ENCODE data around the gene CLIP3. TPM values are rescaled to one million over a fixed set of nuclear protein-coding genes. Genes with fewer than 3 reads are reported as not detected.
"Not testable (repeated sequence)": the region's sequence is repeated elsewhere in the genome, so short reads cannot be mapped to it uniquely, and the experiment has no call there.

CLIP3 gene
- total RNA-seq, 1 donor from 2014 or later: 19.7 TPM

- no peak for DNase-seq (ENCODE audit: low spot score)
Measured at GRCh38 chr19:35983177-35983576, 49.5 kb downstream of the CLIP3 start.

- not testable (repeated sequence) for DNase-seq (ENCODE audit: low spot score)
Measured at GRCh38 chr19:35980997-35981396, 51.7 kb downstream of the CLIP3 start.

GRCh38 chr19:35978832-35979365 lies 53.8 kb downstream of the CLIP3 start:
- DNase-seq (ENCODE audit: low spot score): no peak

GRCh38 chr19:35978271-35978670 lies 54.4 kb downstream of the CLIP3 start:
- DNase-seq (ENCODE audit: low spot score): no peak

GRCh38 chr19:35977446-35978222 lies 55.0 kb downstream of the CLIP3 start:
- no peak for DNase-seq (ENCODE audit: low spot score)

- DNase-seq (ENCODE audit: low spot score): no peak
Measured at GRCh38 chr19:35975608-35976214, 57.0 kb downstream of the CLIP3 start.

GRCh38 chr19:35973487-35973886 lies 59.2 kb downstream of the CLIP3 start:
- no peak for DNase-seq (ENCODE audit: low spot score)

- DNase-seq (ENCODE audit: low spot score): no peak
Measured at GRCh38 chr19:35966771-35967170, 65.9 kb downstream of the CLIP3 start.

Other genes starting within 250 kb of the CLIP3 start
- not detected for gene PRODH2, start 220.0 kb downstream of the CLIP3 start, total RNA-seq
- gene NPHS1, start 180.4 kb downstream of the CLIP3 start, total RNA-seq: not detected
- not detected for gene KIRREL2, start 176.0 kb downstream of the CLIP3 start, total RNA-seq
- gene APLP1, start 164.3 kb downstream of the CLIP3 start, total RNA-seq: 3.5 TPM
- gene NFKBID, start 132.3 kb downstream of the CLIP3 start, total RNA-seq: 33.3 TPM
- gene HCST, start 130.3 kb downstream of the CLIP3 start, total RNA-seq: 20.9 TPM
- gene TYROBP, start 124.6 kb downstream of the CLIP3 start, total RNA-seq: 201 TPM
- gene LRFN3, start 96.5 kb downstream of the CLIP3 start, total RNA-seq: 11.5 TPM
- 8.2 TPM for gene SDHAF1, start 37.7 kb downstream of the CLIP3 start, total RNA-seq
- not detected for gene SYNE4, start 24.1 kb downstream of the CLIP3 start, total RNA-seq
- 12.6 TPM for gene ALKBH6, start 18.7 kb downstream of the CLIP3 start, total RNA-seq
- 5.2 TPM for gene THAP8, start 21.4 kb upstream of the CLIP3 start, total RNA-seq
- gene WDR62, start 22.0 kb upstream of the CLIP3 start, total RNA-seq: 0.32 TPM
- not detected for gene OVOL3, start 78.3 kb upstream of the CLIP3 start, total RNA-seq
- 63.6 TPM for gene POLR2I, start 82.0 kb upstream of the CLIP3 start, total RNA-seq
- gene TBCB, start 82.6 kb upstream of the CLIP3 start, total RNA-seq: 87.1 TPM
- gene CAPNS1, start 107.2 kb upstream of the CLIP3 start, total RNA-seq: 647 TPM
- 273 TPM for gene COX7A1, start 119.6 kb upstream of the CLIP3 start, total RNA-seq
- gene ZNF565, start 181.8 kb upstream of the CLIP3 start, total RNA-seq: 3.6 TPM
- gene ZNF146, start 182.2 kb upstream of the CLIP3 start, total RNA-seq: 40.3 TPM